ENCODE data around the gene ARHGAP11A.

DNA sequence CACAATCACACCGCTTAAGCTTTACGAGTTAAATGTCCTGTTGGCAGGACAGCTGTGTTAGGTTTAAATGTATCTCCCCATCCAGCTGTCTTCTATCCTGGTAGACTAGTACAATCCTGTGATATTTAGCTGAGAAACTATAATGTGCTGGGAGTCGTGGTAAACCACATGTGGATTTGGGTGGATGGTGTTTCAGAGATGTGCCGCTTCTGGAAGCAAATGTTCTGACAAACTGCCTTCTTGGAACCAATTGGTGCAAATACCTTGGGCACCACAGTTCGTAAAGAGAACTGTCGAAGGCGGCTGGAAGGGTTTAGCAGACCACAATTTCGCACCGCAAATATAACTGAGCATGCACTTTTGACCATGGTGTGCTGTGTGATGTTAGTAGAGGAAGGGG, 41.2 kb downstream of the ARHGAP11A start:
- TF ChIP-seq TSC22D4 (tag; IDR thresholded peaks at IDR 0.05) (no peak), BRCA1 (IDR thresholded peaks at IDR 0.05) (no peak), BRCA1 (CRISPR knock-in tag; IDR thresholded peaks at IDR 0.05) (no peak), MEF2A (IDR thresholded peaks at IDR 0.05; ENCODE audit: control insufficient read depth, low read depth, low read length) (no peak)
- TF ChIP-seq, protein P1, sequence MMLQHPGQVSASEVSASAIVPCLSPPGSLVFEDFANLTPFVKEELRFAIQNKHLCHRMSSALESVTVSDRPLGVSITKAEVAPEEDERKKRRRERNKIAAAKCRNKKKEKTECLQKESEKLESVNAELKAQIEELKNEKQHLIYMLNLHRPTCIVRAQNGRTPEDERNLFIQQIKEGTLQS (IDR thresholded peaks at IDR 0.05): no peak
- TF ChIP-seq, protein P1 (CRISPR knock-in tag; conservative IDR thresholded peaks at IDR 0.05): no peak
